K562 (cell line): ENCODE results near the gene SHBG. TPM values are rescaled to one million over a fixed set of nuclear protein-coding genes. Genes with fewer than 3 reads are reported as not detected.

Experiments
- ETV5 ChIP-seq: sonication (generic); formaldehyde crosslinking; IDR thresholded peaks from 2 replicates; pipeline ENCODE4 v1.4.0; 2020; ENCODE audit warnings: low read depth, mild to moderate bottlenecking, missing genetic modification reagents
- MGA ChIP-seq: fragments of 450-650 bp; IDR thresholded peaks from 2 replicates; pipeline ENCODE4 v1.6.1; 2016; ENCODE audit warnings: mild to moderate bottlenecking, moderate library complexity
- NCOA2 ChIP-seq, 2 experiments: fragments of 450-650 bp; IDR thresholded peaks; 2 replicates each; pipeline ENCODE4 v1.6.1; 2018; ENCODE audit warnings: mild to moderate bottlenecking in 2 of 2, moderate library complexity in 1 of 2; ENCODE audit not compliant: partially characterized antibody in 2 of 2
- PRPF4 ChIP-seq: fragments of 200-400 bp; formaldehyde crosslinking; IDR thresholded peaks from one replicate; pipeline ENCODE4 v1.6.1; 2017; ENCODE audit warnings: low read length, low read depth, mild to moderate bottlenecking; ENCODE audit not compliant: insufficient read depth, poor library complexity, severe bottlenecking
- ZNF445 ChIP-seq: fragments of 250-450 bp; sonication (Bioruptor Pico); IDR thresholded peaks from 2 replicates; pipeline ENCODE4 v1.4.0; 2020; ENCODE audit warnings: low read depth, mild to moderate bottlenecking, moderate library complexity
- polyA plus RNA-seq, 8 experiments: library from polyadenylated mRNA; depleted of rRNA in 4 of 8; stranded (reverse) in 5 of 8; unstranded in 3 of 8; fragments of >200 nt; fragmentation: Nextera tagmentation in 2 of 8; fragmentation: Illumina TruSeq in 1 of 8; extraction: Ambion mirVana in 2 of 8; extraction: Trizol in 1 of 8; gene quantifications; 2 replicates each; pipeline versions ENCODE4 v1.2.1 to v1.2.3, GENCODE V29; 2011 to 2014; ENCODE audit warnings: inconsistent platforms in 1 of 8, missing spikeins in 1 of 8
- total RNA-seq, 7 experiments: library from RNA; depleted of rRNA in 6 of 7; stranded (reverse); fragments of >200 nt in 6 of 7; fragmentation: Illumina TruSeq in 2 of 7; extraction: Trizol in 2 of 7; gene quantifications; 2 replicates each; pipeline versions ENCODE4 v1.2.1 to v1.2.3, GENCODE V29; 2011 to 2021; ENCODE audit warnings: low replicate concordance in 1 of 7

Gene SHBG
- total and polyA plus RNA-seq, 9 of the 15 experiments (the other 6 are each of a cell fraction or from before 2014, with no cell fraction given) = not detected

- TF ChIP-seq MGA (no peak), ETV5 (CRISPR knock-in tag) (no peak), ZNF445 (CRISPR knock-in tag) (no peak), NCOA2 (IDR thresholded peaks at IDR 0.05; ENCODE audit: partially characterized antibody in 2 of 2) (no peak), PRPF4 (no peak)
- TF ChIP-seq, all 486 proteins: peak for 0
Observed at GRCh38 chr17:7636163-7636562, 6.2 kb downstream of the SHBG start (continued).
